Central memory CD8-positive, alpha-beta T cell (primary cell): ENCODE measurements around the gene SLC16A11.
A peak's percentile ranks its signal among the peaks of the same experiment; 100 is the strongest.
"Not testable (repeated sequence)": the region's sequence is repeated elsewhere in the genome, so short reads cannot be mapped to it uniquely, and the experiment has no call there.

Experiments
- ATAC-seq: fragments of 150-1000 bp; cut with Tn5 transposase; replicated peaks from 2 replicates; pipeline ENCODE4 v1.10.0; 2022; ENCODE audit warnings: mild to moderate bottlenecking, moderate FRiP score, moderate number of reproducible peaks; ENCODE audit not compliant: poor library complexity, severe bottlenecking; ENCODE audit errors: extremely low read depth
- DNase-seq, 2 donors: peaks; one replicate each; pipeline ENCODE4 v3.0.0; 2021; ENCODE audit warnings: low spot score in 2 of 2
- H3K27ac Mint-ChIP-seq: one replicate; pipeline ENCODE4 v1.8.0; 2022; ENCODE audit warnings: low read depth, mild to moderate bottlenecking, moderate library complexity, mixed read lengths
- H3K27me3 Mint-ChIP-seq: one replicate; pipeline ENCODE4 v1.8.0; 2022; ENCODE audit warnings: mixed read lengths
- H3K36me3 Mint-ChIP-seq: one replicate; pipeline ENCODE4 v1.8.0; 2022; ENCODE audit warnings: mild to moderate bottlenecking, moderate library complexity, mixed read lengths; ENCODE audit not compliant: insufficient read depth
- H3K4me1 Mint-ChIP-seq: one replicate; pipeline ENCODE4 v1.8.0; 2022; ENCODE audit warnings: mixed read lengths
- H3K4me3 Mint-ChIP-seq: one replicate; pipeline ENCODE4 v1.8.0; 2022; ENCODE audit warnings: mild to moderate bottlenecking, moderate library complexity, mixed read lengths
- H3K9me3 Mint-ChIP-seq: one replicate; pipeline ENCODE4 v1.8.0; 2022; ENCODE audit warnings: mixed read lengths

The SLC16A11 gene

GRCh38 chr17:7046725-7047397 is 3.0 kb upstream of the SLC16A11 start:
- peak overlapping the region; percentile 79 for H3K4me3 Mint-ChIP-seq
- peak; percentile 48 for ATAC-seq

GRCh38 chr17:7046127-7046724 is 2.3 kb upstream of the SLC16A11 start:
- Mint-ChIP-seq H3K4me1 (peaks cover 38% of the 10 kb centered on the region), H3K4me3 (peak overlapping the region; percentile 79), H3K27me3 (no peaks in the 10 kb centered on the region), H3K36me3 (peaks cover 4% of the 10 kb centered on the region), H3K27ac (peak overlapping the region; percentile 60), H3K9me3 (no peaks in the 10 kb centered on the region)
- no peak for DNase-seq
- ATAC-seq: peak; percentile 16

More at GRCh38 chr17:7046725-7047397, 3.0 kb upstream of the SLC16A11 start:
- peaks cover 32% of the 10 kb centered on the region for H3K4me1 Mint-ChIP-seq
- DNase-seq: peak in 1 of 2 donors; percentile 74
- H3K27me3 Mint-ChIP-seq, H3K9me3 Mint-ChIP-seq, H3K36me3 Mint-ChIP-seq: not testable (repeated sequence)
- H3K27ac Mint-ChIP-seq: peak overlapping the region; percentile 60

GRCh38 chr17:7045492-7046126 is 1.7 kb upstream of the SLC16A11 start:
- peaks cover 40% of the 10 kb centered on the region for H3K4me1 Mint-ChIP-seq

GRCh38 chr17:7043182-7043496 is 753 bp downstream of the SLC16A11 start:
- H3K4me3 Mint-ChIP-seq: peak overlapping the region; percentile 82
- no peak for DNase-seq
- no peaks in the 10 kb centered on the region for H3K9me3 Mint-ChIP-seq
- peaks cover 4% of the 10 kb centered on the region for H3K36me3 Mint-ChIP-seq
- no peak for ATAC-seq
- H3K27me3 Mint-ChIP-seq: no peaks in the 10 kb centered on the region
- peaks cover 53% of the 10 kb centered on the region for H3K4me1 Mint-ChIP-seq
- H3K27ac Mint-ChIP-seq: peak overlapping the region; percentile 94

More at GRCh38 chr17:7045492-7046126, 1.7 kb upstream of the SLC16A11 start:
- Mint-ChIP-seq H3K4me3 (peak overlapping the region; percentile 79), H3K36me3 (peaks cover 4% of the 10 kb centered on the region), H3K27me3 (no peaks in the 10 kb centered on the region), H3K9me3 (no peaks in the 10 kb centered on the region), H3K27ac (peak overlapping the region; percentile 60)
- peak; percentile 50 for ATAC-seq
- DNase-seq: peak in 1 of 2 donors; percentile 47

GRCh38 chr17:7042501-7043181 is 1.3 kb downstream of the SLC16A11 start:
- peak; percentile 29 to 31 for DNase-seq
- peak overlapping the region; percentile 82 for H3K4me3 Mint-ChIP-seq
- peak; percentile 27 for ATAC-seq

GRCh38 chr17:7041607-7042500 is 2.0 kb downstream of the SLC16A11 start:
- peak overlapping the region; percentile 94 for H3K27ac Mint-ChIP-seq
- ATAC-seq: peak; percentile 35
- H3K27me3 Mint-ChIP-seq: no peaks in the 10 kb centered on the region
- no peaks in the 10 kb centered on the region for H3K9me3 Mint-ChIP-seq
- H3K36me3 Mint-ChIP-seq: peaks cover 4% of the 10 kb centered on the region
- peaks cover 47% of the 10 kb centered on the region for H3K4me1 Mint-ChIP-seq
- peak overlapping the region; percentile 82 for H3K4me3 Mint-ChIP-seq
- DNase-seq: peak in 1 of 2 donors; percentile 28

More at GRCh38 chr17:7042501-7043181, 1.3 kb downstream of the SLC16A11 start:
- peaks cover 52% of the 10 kb centered on the region for H3K4me1 Mint-ChIP-seq
- no peaks in the 10 kb centered on the region for H3K27me3 Mint-ChIP-seq
- H3K27ac Mint-ChIP-seq: peak overlapping the region; percentile 94
- H3K9me3 Mint-ChIP-seq: no peaks in the 10 kb centered on the region
- H3K36me3 Mint-ChIP-seq: peaks cover 4% of the 10 kb centered on the region

- Mint-ChIP-seq H3K4me3 (no peak overlapping the region), H3K27me3 (no peaks in the 10 kb centered on the region), H3K4me1 (peaks cover 54% of the 10 kb centered on the region), H3K36me3 (peaks cover 8% of the 10 kb centered on the region), H3K9me3 (no peaks in the 10 kb centered on the region), H3K27ac (no peak overlapping the region)
- ATAC-seq: no peak
- DNase-seq: no peak
These were observed 4.1 kb downstream of the SLC16A11 start for GRCh38 chr17:7039832-7040231.

GRCh38 chr17:7038025-7038862 is 5.6 kb downstream of the SLC16A11 start:
- Mint-ChIP-seq H3K36me3 (peaks cover 8% of the 10 kb centered on the region), H3K4me3 (peak overlapping the region; percentile 22), H3K27me3 (no peaks in the 10 kb centered on the region), H3K27ac (no peak overlapping the region), H3K9me3 (no peaks in the 10 kb centered on the region), H3K4me1 (peaks cover 64% of the 10 kb centered on the region)
- no peak for DNase-seq
- ATAC-seq: no peak

GRCh38 chr17:7035591-7036368 is 8.1 kb downstream of the SLC16A11 start, which contains the start of gene SLC16A13:
SLC16A13 (plus strand) TSS chr17:7036015; CDS start chr17:7036383, 368 bp downstream.
- Mint-ChIP-seq H3K27me3 (no peaks in the 10 kb centered on the region), H3K27ac (peak within 1 kb of the TSS; percentile 94), H3K36me3 (peaks cover 6% of the 10 kb centered on the region), H3K4me3 (peak within 1 kb of the TSS; percentile 91), H3K4me1 (peaks cover 59% of the 10 kb centered on the region), H3K9me3 (no peaks in the 10 kb centered on the region)
- DNase-seq (peak; percentile 94 to 97), ATAC-seq (peak; percentile 92)

- peak overlapping the region; percentile 91 for H3K4me3 Mint-ChIP-seq
- H3K27me3 Mint-ChIP-seq: no peaks in the 10 kb centered on the region
- H3K9me3 Mint-ChIP-seq: no peaks in the 10 kb centered on the region
- H3K4me1 Mint-ChIP-seq: peaks cover 66% of the 10 kb centered on the region
- H3K36me3 Mint-ChIP-seq: peaks cover 6% of the 10 kb centered on the region
- DNase-seq (peak in 1 of 2 donors; percentile 44), ATAC-seq (peak; percentile 63)
- peak overlapping the region; percentile 94 for H3K27ac Mint-ChIP-seq
These were observed 8.8 kb downstream of the SLC16A11 start for GRCh38 chr17:7034955-7035590.
